ENCODE results near the gene HOXD12.

- TF ChIP-seq, protein P1, sequence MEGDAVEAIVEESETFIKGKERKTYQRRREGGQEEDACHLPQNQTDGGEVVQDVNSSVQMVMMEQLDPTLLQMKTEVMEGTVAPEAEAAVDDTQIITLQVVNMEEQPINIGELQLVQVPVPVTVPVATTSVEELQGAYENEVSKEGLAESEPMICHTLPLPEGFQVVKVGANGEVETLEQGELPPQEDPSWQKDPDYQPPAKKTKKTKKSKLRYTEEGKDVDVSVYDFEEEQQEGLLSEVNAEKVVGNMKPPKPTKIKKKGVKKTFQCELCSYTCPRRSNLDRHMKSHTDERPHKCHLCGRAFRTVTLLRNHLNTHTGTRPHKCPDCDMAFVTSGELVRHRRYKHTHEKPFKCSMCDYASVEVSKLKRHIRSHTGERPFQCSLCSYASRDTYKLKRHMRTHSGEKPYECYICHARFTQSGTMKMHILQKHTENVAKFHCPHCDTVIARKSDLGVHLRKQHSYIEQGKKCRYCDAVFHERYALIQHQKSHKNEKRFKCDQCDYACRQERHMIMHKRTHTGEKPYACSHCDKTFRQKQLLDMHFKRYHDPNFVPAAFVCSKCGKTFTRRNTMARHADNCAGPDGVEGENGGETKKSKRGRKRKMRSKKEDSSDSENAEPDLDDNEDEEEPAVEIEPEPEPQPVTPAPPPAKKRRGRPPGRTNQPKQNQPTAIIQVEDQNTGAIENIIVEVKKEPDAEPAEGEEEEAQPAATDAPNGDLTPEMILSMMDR (conservative IDR thresholded peaks at IDR 0.05; ENCODE audit: low read depth, low read length): no peak
- no peak for TF ChIP-seq EZH2 (IDR thresholded peaks at IDR 0.05; ENCODE audit: borderline replicate concordance, low read depth, low read length, poor library complexity, severe bottlenecking)
Measured at GRCh38 chr2:176111846-176112374, 12.3 kb downstream of the HOXD12 start.
